K562 (cell line): ENCODE results near the gene ZBTB22. TPM values are rescaled to one million over a fixed set of nuclear protein-coding genes. Genes with fewer than 3 reads are reported as not detected.

ENCODE experiments used
- ARID1B ChIP-seq: fragments of 450-650 bp; IDR thresholded peaks from 2 replicates; pipeline ENCODE4 v1.6.1; 2016; ENCODE audit warnings: antibody characterized with exemption, mild to moderate bottlenecking, inconsistent platforms
- ASH1L ChIP-seq: fragments of 450-650 bp; IDR thresholded peaks from 2 replicates; pipeline ENCODE4 v1.6.1; 2018; ENCODE audit warnings: borderline replicate concordance, mild to moderate bottlenecking, low read depth; ENCODE audit not compliant: partially characterized antibody
- BRD4 ChIP-seq: fragments of 200-600 bp; sonication (generic); IDR thresholded peaks from 2 replicates; pipeline ENCODE4 v1.6.1; 2017; ENCODE audit warnings: inconsistent platforms
- ELK1 ChIP-seq: sonication (generic); formaldehyde crosslinking; IDR thresholded peaks from 2 replicates; pipeline ENCODE4 v1.8.1; 2022; ENCODE audit warnings: missing genetic modification reagents
- FUS ChIP-seq: fragments of 200-400 bp; formaldehyde crosslinking; optimal IDR thresholded peaks from 2 replicates; pipeline ENCODE3; 2017; ENCODE audit warnings: low read depth, low read length
- GABPA ChIP-seq: fragments of 200-800 bp; sonication (Bioruptor generic); conservative IDR thresholded peaks from 2 replicates; pipeline ENCODE4 v1.6.1; 2016; ENCODE audit warnings: low read depth, missing genetic modification characterization, missing compliant biosample characterization
- MED1 ChIP-seq: sonication (generic); formaldehyde crosslinking; IDR thresholded peaks from 2 replicates; pipeline ENCODE4 v1.8.1; 2023; ENCODE audit warnings: missing genetic modification reagents, borderline replicate concordance
- MEF2D ChIP-seq: conservative IDR thresholded peaks from 2 replicates; pipeline ENCODE4 v1.6.1; 2016; ENCODE audit warnings: low read depth, missing genetic modification characterization, missing compliant biosample characterization
- NCOA6 ChIP-seq: fragments of 450-650 bp; IDR thresholded peaks from 2 replicates; pipeline ENCODE4 v1.6.1; 2017; ENCODE audit warnings: mild to moderate bottlenecking
- NFXL1 ChIP-seq: fragments of 450-650 bp; formaldehyde crosslinking; IDR thresholded peaks from 2 replicates; pipeline ENCODE4 v1.4.0; 2021; ENCODE audit warnings: mild to moderate bottlenecking
- RBM17 ChIP-seq: fragments of 200-400 bp; formaldehyde crosslinking; IDR thresholded peaks from 2 replicates; pipeline ENCODE4 v1.6.1; 2017; ENCODE audit warnings: low read depth, mild to moderate bottlenecking, low read length, borderline replicate concordance
- SMARCA4 ChIP-seq: fragments of 450-650 bp; IDR thresholded peaks from 2 replicates; pipeline ENCODE4 v1.6.1; 2016
- SP2 ChIP-seq: IDR thresholded peaks from 2 replicates; pipeline ENCODE4 v1.6.1; 2011; ENCODE audit warnings: mild to moderate bottlenecking, low read depth, low read length, moderate library complexity; ENCODE audit not compliant: poor library complexity, severe bottlenecking; ENCODE audit errors: extremely low read depth
- TEAD4 ChIP-seq, 2 experiments: sonication (generic) in 1 of 2; formaldehyde crosslinking in 1 of 2; IDR thresholded peaks; 2 replicates each; pipeline versions ENCODE4 v1.6.1 to v1.8.0; 2012 to 2022; ENCODE audit warnings: borderline replicate concordance in 1 of 2, inconsistent platforms in 1 of 2, low read length in 1 of 2, mild to moderate bottlenecking in 1 of 2, missing genetic modification reagents in 1 of 2
- TFAP4 ChIP-seq: sonication (generic); formaldehyde crosslinking; IDR thresholded peaks from 2 replicates; pipeline ENCODE4 v1.8.0; 2022; ENCODE audit warnings: missing genetic modification reagents, mild to moderate bottlenecking, moderate library complexity, borderline replicate concordance
- THRAP3 ChIP-seq: fragments of 450-650 bp; IDR thresholded peaks from 2 replicates; pipeline ENCODE4 v1.6.1; 2016; ENCODE audit warnings: mild to moderate bottlenecking, inconsistent platforms, borderline replicate concordance
- ZFP30 ChIP-seq: fragments of 250-450 bp; sonication (Bioruptor Pico); IDR thresholded peaks from 2 replicates; pipeline ENCODE4 v1.8.0; 2022; ENCODE audit warnings: moderate library complexity, mild to moderate bottlenecking, inconsistent platforms, borderline replicate concordance
- ZFPM2 ChIP-seq: fragments of 250-450 bp; sonication (Bioruptor Pico); IDR thresholded peaks from 2 replicates; pipeline ENCODE4 v1.5.1; 2022; ENCODE audit warnings: mild to moderate bottlenecking
- ZNF232 ChIP-seq: sonication (generic); formaldehyde crosslinking; IDR thresholded peaks from 2 replicates; pipeline ENCODE4 v1.8.0; 2022; ENCODE audit warnings: mild to moderate bottlenecking, missing genetic modification reagents
- ZNF316 ChIP-seq: fragments of 450-650 bp; IDR thresholded peaks from 2 replicates; pipeline ENCODE4 v1.6.1; 2016
- ZNF583 ChIP-seq: fragments of 250-450 bp; sonication (Bioruptor Pico); IDR thresholded peaks from 2 replicates; pipeline ENCODE4 v1.4.0; 2020
- polyA plus RNA-seq, 8 experiments: library from polyadenylated mRNA; depleted of rRNA in 4 of 8; stranded (reverse) in 5 of 8; unstranded in 3 of 8; fragments of >200 nt; fragmentation: Nextera tagmentation in 2 of 8; fragmentation: Illumina TruSeq in 1 of 8; extraction: Ambion mirVana in 2 of 8; extraction: Trizol in 1 of 8; gene quantifications; 2 replicates each; pipeline versions ENCODE4 v1.2.1 to v1.2.3, GENCODE V29; 2011 to 2014; ENCODE audit warnings: inconsistent platforms in 1 of 8, missing spikeins in 1 of 8
- total RNA-seq, 7 experiments: library from RNA; depleted of rRNA in 6 of 7; stranded (reverse); fragments of >200 nt in 6 of 7; fragmentation: Illumina TruSeq in 2 of 7; extraction: Trizol in 2 of 7; gene quantifications; 2 replicates each; pipeline versions ENCODE4 v1.2.1 to v1.2.3, GENCODE V29; 2011 to 2021; ENCODE audit warnings: low replicate concordance in 1 of 7
- TF ChIP-seq, protein P1 (sequence below): fragments of 250-450 bp; sonication (Bioruptor Pico); IDR thresholded peaks from 2 replicates; pipeline ENCODE4 v1.5.0; 2021; ENCODE audit warnings: mild to moderate bottlenecking, moderate library complexity

ZBTB22 gene
- total and polyA plus RNA-seq, 9 of the 15 experiments (the other 6 are each of a cell fraction or from before 2014, with no cell fraction given) = 0.21 to 11.9 (median 7.1) TPM

DNA sequence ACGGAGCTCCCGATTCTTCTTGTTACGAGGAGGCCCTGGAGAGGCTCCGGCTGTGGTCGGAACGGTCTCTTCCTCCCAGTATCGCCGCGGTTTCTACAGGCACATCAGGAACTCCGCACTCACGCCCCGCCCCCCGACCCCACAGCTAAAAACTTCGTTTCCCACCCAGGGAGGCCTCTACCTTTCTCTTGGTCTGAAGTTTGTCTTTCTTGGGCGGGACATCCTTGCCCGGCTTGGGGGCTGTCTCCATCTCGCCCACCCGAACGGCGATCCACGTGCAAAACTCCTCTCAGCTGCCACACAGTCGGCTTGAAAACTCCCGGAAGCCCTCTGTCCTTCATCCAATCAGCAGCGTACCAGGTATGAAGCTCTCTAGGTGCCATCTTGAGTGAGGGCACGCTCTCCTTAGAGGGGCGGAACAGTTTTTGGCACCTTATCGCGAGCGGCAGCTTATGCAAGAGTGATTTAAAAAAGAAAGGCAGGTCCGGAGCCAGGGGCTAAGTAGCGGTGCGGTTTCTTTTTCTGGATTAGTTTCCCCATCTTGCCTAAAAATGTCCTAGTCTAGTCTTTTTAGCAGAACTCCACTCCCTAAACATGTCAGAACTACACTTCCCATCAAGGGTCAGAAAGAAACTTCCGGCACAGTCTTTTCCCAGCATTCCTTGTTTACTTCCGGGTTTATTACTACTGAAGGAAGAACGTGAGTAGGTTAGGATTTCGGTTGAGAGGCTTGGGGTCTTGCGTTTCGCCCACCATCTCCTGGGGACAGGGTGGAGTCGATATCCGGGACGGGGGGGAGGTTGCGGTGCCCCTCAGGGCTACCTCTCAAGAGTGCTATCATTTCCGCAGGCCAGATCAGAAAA lies 28.4 kb downstream of the ZBTB22 start, which contains the start of the genes PFDN6 and WDR46 (continued):
- no peak for TF ChIP-seq ZFPM2 (CRISPR knock-in tag)
- no peak for TF ChIP-seq SP2
- TF ChIP-seq, protein P1, sequence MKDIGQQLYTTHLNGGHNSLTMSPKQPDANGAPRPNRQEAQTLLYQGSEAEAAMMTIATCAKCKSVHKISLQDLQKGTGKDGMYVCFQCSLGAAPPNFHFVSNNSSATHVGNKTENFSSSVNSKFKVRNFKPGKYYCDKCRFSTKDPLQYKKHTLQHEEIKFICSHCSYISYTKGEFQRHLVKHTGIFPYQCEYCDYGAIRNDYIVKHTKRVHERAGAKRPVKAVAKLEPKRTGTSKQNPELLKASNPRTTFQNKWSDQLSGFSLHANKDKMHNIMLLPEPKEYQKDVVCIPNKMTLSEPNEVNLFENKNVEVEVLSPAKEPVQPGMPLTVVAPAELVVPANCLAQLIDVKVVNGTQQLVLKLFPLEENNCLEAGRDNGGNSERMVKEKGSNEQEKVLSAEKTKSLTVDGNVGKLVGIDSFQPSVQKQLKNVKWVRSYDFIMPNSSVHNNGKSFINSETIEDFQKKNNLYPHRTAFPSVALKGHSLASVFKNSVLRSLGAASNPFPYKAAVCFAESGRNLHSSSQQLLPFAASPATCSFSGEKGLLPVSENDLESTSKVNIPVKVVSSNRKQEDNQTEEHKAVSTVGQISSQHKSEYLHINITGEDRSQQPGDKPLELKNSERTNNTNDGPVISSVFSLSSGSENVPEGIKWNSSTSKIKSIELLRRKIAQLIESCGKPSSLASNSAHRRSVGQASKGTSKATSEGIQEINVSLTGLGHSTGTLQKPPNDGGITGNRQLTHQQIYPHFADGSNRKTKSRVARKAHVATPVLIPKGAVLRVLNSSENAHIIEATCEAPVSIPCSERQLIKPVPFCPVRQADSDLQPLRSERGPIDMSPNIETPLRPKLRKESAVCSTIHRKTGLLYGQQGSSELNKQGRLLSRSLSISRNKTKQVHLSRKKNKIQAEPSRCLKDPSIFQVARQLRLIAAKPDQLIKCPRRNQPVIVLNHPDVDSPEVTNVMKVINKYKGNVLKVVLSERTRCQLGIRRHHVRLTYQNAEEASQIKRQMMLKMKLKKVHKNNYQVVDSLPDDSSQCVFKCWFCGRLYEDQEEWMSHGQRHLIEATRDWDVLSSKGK (CRISPR knock-in tag) = no peak
- TF ChIP-seq MED1 (CRISPR knock-in tag) = no peak
- TF ChIP-seq GABPA (tag) = peak; percentile 100
- no peak for TF ChIP-seq FUS
- no peak for TF ChIP-seq BRD4
- TF ChIP-seq SMARCA4 = no peak
- no peak for TF ChIP-seq RBM17
- TF ChIP-seq THRAP3 = no peak
- TF ChIP-seq ELK1 (CRISPR knock-in tag) = no peak
- TF ChIP-seq TFAP4 (CRISPR knock-in tag) = peak; percentile 94
- TF ChIP-seq ZNF232 (CRISPR knock-in tag) = no peak
- TF ChIP-seq ZNF583 (CRISPR knock-in tag) = peak; percentile 18; the same call in 1 of the 2 replicates
- TF ChIP-seq TEAD4 (IDR thresholded peaks at IDR 0.05; ENCODE audit: low read length) = peak; percentile 37; the same call in 1 of the 2 replicates
- TF ChIP-seq TEAD4 (CRISPR knock-in tag; IDR thresholded peaks at IDR 0.05; ENCODE audit: borderline replicate concordance) = no peak
- peak; percentile 90 for TF ChIP-seq ASH1L
- no peak for TF ChIP-seq ZFP30 (CRISPR knock-in tag)
- no peak for TF ChIP-seq NFXL1 (CRISPR knock-in tag)
- no peak for TF ChIP-seq ARID1B
- TF ChIP-seq MEF2D (tag) = peak; percentile 51; the same call in 1 of the 2 replicates
- TF ChIP-seq ZNF316 = no peak
- TF ChIP-seq NCOA6 = no peak
